Peyer's patch (tissue), 4 donors: ENCODE measurements around the gene MRE11. TPM values are rescaled to one million over a fixed set of nuclear protein-coding genes. Genes with fewer than 3 reads are reported as not detected.

ENCODE experiments used
- DNase-seq, 3 donors: peaks; one replicate each; pipeline ENCODE4 v3.0.0-alpha.2; 2017 to 2019
- H3K27ac ChIP-seq, 4 donors: fragments of 200-600 bp; sonication (generic); one replicate each; pipeline ENCODE4 v1.5.1; 2016 to 2019
- H3K27me3 ChIP-seq, 2 donors: fragments of 200-600 bp; sonication (generic); one replicate each; pipeline ENCODE4 v1.5.1; 2019
- H3K36me3 ChIP-seq, 3 donors: fragments of 200-600 bp; sonication (generic); one replicate each; pipeline ENCODE4 v1.5.1; 2016 to 2019
- H3K4me1 ChIP-seq, 4 donors: fragments of 200-600 bp; sonication (generic); one replicate each; pipeline ENCODE4 v1.5.1; 2016 to 2019
- H3K4me3 ChIP-seq, 4 donors: fragments of 200-600 bp; sonication (generic); 1 replicate in 3 of 4; 2 replicates in 1 of 4; pipeline ENCODE4 v1.5.1; 2016 to 2019; ENCODE audit warnings: mild to moderate bottlenecking in 1 of 4
- H3K9me3 ChIP-seq, 4 donors: fragments of 200-600 bp; sonication (generic); one replicate each; pipeline ENCODE4 v1.5.1; 2016 to 2019; ENCODE audit warnings: mild to moderate bottlenecking in 1 of 4
- CTCF ChIP-seq, 6 experiments: fragments of 450-650 bp in 4 of 6; fragments of 200-600 bp in 2 of 6; sonication (generic) in 1 of 6; IDR thresholded peaks; one replicate each; pipeline ENCODE4 v1.5.1; 2017 to 2019; ENCODE audit warnings: antibody characterized with exemption in 6 of 6, mild to moderate bottlenecking in 3 of 6, moderate library complexity in 1 of 6
- POLR2A ChIP-seq, 2 donors: fragments of 450-650 bp; IDR thresholded peaks; one replicate each; pipeline ENCODE4 v1.5.1; 2017; ENCODE audit warnings: antibody characterized with exemption in 2 of 2, mild to moderate bottlenecking in 2 of 2, moderate library complexity in 2 of 2
- total RNA-seq, 4 donors: library from RNA; depleted of rRNA; stranded (reverse); fragments of >200 nt; gene quantifications; one replicate each; pipeline ENCODE4 v1.1.0, GENCODE V29; 2016

MRE11 gene
- total RNA-seq, 4 donors from 2014 or later: 9.7 to 38.0 (median 14.1) TPM

GRCh38 chr11:94447149-94447548 lies 46.5 kb downstream of the MRE11 start:
- Histone ChIP-seq H3K36me3 (peaks cover 0 to 21% (median 0%) of the 10 kb centered on the region in 3 donors), H3K9me3 (no peaks in the 10 kb centered on the region), H3K4me3 (no peak overlapping the region), H3K27me3 (no peaks in the 10 kb centered on the region), H3K27ac (no peak overlapping the region), H3K4me1 (no peaks in the 10 kb centered on the region)
- no peak for DNase-seq
- TF ChIP-seq POLR2A (IDR thresholded peaks at IDR 0.05): no peak
- TF ChIP-seq CTCF (IDR thresholded peaks at IDR 0.05): no peak

- no peak overlapping the region for H3K4me3 ChIP-seq
- no peak overlapping the region for H3K27ac ChIP-seq
- peaks cover 0 to 21% (median 0%) of the 10 kb centered on the region in 3 donors for H3K36me3 ChIP-seq
- TF ChIP-seq CTCF (IDR thresholded peaks at IDR 0.05): no peak
- no peak for TF ChIP-seq POLR2A (IDR thresholded peaks at IDR 0.05)
- H3K27me3 ChIP-seq: no peaks in the 10 kb centered on the region
- no peaks in the 10 kb centered on the region for H3K4me1 ChIP-seq
- H3K9me3 ChIP-seq: no peaks in the 10 kb centered on the region
- DNase-seq: no peak
Observed at GRCh38 chr11:94445641-94446040, 48.0 kb downstream of the MRE11 start.

- no peaks in the 10 kb centered on the region for H3K27me3 ChIP-seq
- H3K4me1 ChIP-seq: no peaks in the 10 kb centered on the region
- peaks cover 0 to 52% (median 0%) of the 10 kb centered on the region in 3 donors for H3K36me3 ChIP-seq
- TF ChIP-seq POLR2A (IDR thresholded peaks at IDR 0.05) (no peak), CTCF (IDR thresholded peaks at IDR 0.05) (no peak)
- no peak for DNase-seq
- H3K27ac ChIP-seq: no peak overlapping the region
- no peak overlapping the region for H3K4me3 ChIP-seq
- no peaks in the 10 kb centered on the region for H3K9me3 ChIP-seq
Observed at GRCh38 chr11:94433049-94433448, 60.6 kb downstream of the MRE11 start.

- no peak for TF ChIP-seq POLR2A (IDR thresholded peaks at IDR 0.05)
- no peak for TF ChIP-seq CTCF (IDR thresholded peaks at IDR 0.05)
- Histone ChIP-seq H3K4me1 (no peaks in the 10 kb centered on the region), H3K9me3 (no peaks in the 10 kb centered on the region), H3K27me3 (no peaks in the 10 kb centered on the region), H3K4me3 (no peak overlapping the region), H3K27ac (no peak overlapping the region), H3K36me3 (peaks cover 0 to 47% (median 0%) of the 10 kb centered on the region in 3 donors)
- no peak for DNase-seq
Observed at GRCh38 chr11:94424662-94425061, 69.0 kb downstream of the MRE11 start.

- no peaks in the 10 kb centered on the region for H3K4me1 ChIP-seq
- no peak for DNase-seq
Observed at GRCh38 chr11:94424011-94424410, 69.6 kb downstream of the MRE11 start.

More at GRCh38 chr11:94424011-94424410, 69.6 kb downstream of the MRE11 start:
- Histone ChIP-seq H3K36me3 (peaks cover 0 to 40% (median 0%) of the 10 kb centered on the region in 3 donors), H3K9me3 (no peaks in the 10 kb centered on the region), H3K27ac (no peak overlapping the region), H3K4me3 (no peak overlapping the region), H3K27me3 (no peaks in the 10 kb centered on the region)
- TF ChIP-seq CTCF (IDR thresholded peaks at IDR 0.05): no peak
